Measurements from ENCODE around the gene MT1X. TPM values are rescaled to one million over a fixed set of nuclear protein-coding genes. Genes with fewer than 3 reads are reported as not detected.
A peak's percentile ranks its signal among the peaks of the same experiment; 100 is the strongest.

Gene MT1X
- total and polyA plus RNA-seq, 8 donors: 261 to 1,982 (median 646) TPM

- DNase-seq: no peak
- H3K4me1 ChIP-seq: peaks cover 31 to 66% (median 53%) of the 10 kb centered on the region in 4 donors
- peak overlapping the region; percentile 60 to 85 (median 80) for H3K27ac ChIP-seq
- H3K27me3 ChIP-seq: peaks cover 0 to 84% (median 11%) of the 10 kb centered on the region in 3 donors
- H3K36me3 ChIP-seq: no peaks in the 10 kb centered on the region
- intact Hi-C loops (cut with DNase I; ENCODE audit: low total_unique reads): no loop called here
- 25 to 63% (median 44%) methylated on average over 1 of the region's 1 CpG for WGBS, 5 donors
- TF ChIP-seq CTCF (IDR thresholded peaks at IDR 0.05) (no peak), POLR2A (IDR thresholded peaks at IDR 0.05) (no peak), POLR2AphosphoS5 (IDR thresholded peaks at IDR 0.05) (no peak), EP300 (IDR thresholded peaks at IDR 0.05) (no peak)
- H3K9me3 ChIP-seq: no peaks in the 10 kb centered on the region
- H3K4me3 ChIP-seq: peak overlapping the region in 3 of 4 donors; percentile 46 to 52 (median 49)
These were observed 43.2 kb upstream of the MT1X start for GRCh38 chr16:56639045-56639444.

- Histone ChIP-seq H3K36me3 (no peaks in the 10 kb centered on the region), H3K27ac (no peak overlapping the region), H3K4me3 (no peak overlapping the region), H3K9me3 (no peaks in the 10 kb centered on the region), H3K27me3 (peaks cover 0 to 84% (median 14%) of the 10 kb centered on the region in 3 donors), H3K4me1 (peaks cover 28 to 62% (median 52%) of the 10 kb centered on the region in 4 donors)
- TF ChIP-seq POLR2A (IDR thresholded peaks at IDR 0.05): no peak
- TF ChIP-seq CTCF (IDR thresholded peaks at IDR 0.05): no peak
- 85 to 100% (median 95%) methylated on average over 1 of the region's 1 CpG for WGBS, 5 donors
- DNase-seq: no peak
- intact Hi-C loops (cut with DNase I; ENCODE audit: low total_unique reads): no loop called here
These were observed 42.2 kb upstream of the MT1X start for GRCh38 chr16:56640076-56640475.

- no peak overlapping the region for H3K27ac ChIP-seq
- DNase-seq: no peak
- TF ChIP-seq EP300 (IDR thresholded peaks at IDR 0.05) (no peak), POLR2A (IDR thresholded peaks at IDR 0.05) (no peak), POLR2AphosphoS5 (IDR thresholded peaks at IDR 0.05) (no peak), CTCF (IDR thresholded peaks at IDR 0.05) (no peak)
- intact Hi-C loops (cut with DNase I; ENCODE audit: low total_unique reads): no loop called here
- H3K36me3 ChIP-seq: no peaks in the 10 kb centered on the region
- no peak overlapping the region for H3K4me3 ChIP-seq
- peaks cover 23 to 52% (median 44%) of the 10 kb centered on the region in 4 donors for H3K4me1 ChIP-seq
- WGBS, 5 donors: 91 to 100% (median 95%) methylated on average over 2 of the region's 2 CpGs
- H3K27me3 ChIP-seq: peaks cover 0 to 84% (median 8%) of the 10 kb centered on the region in 3 donors
- no peaks in the 10 kb centered on the region for H3K9me3 ChIP-seq
These were observed 41.1 kb upstream of the MT1X start for GRCh38 chr16:56641166-56641565.

GRCh38 chr16:56643080-56643778 lies 39.0 kb upstream of the MT1X start:
- H3K36me3 ChIP-seq: no peaks in the 10 kb centered on the region
- H3K27me3 ChIP-seq: peaks cover 0 to 83% (median 14%) of the 10 kb centered on the region in 3 donors
- peak; percentile 89 to 90 for DNase-seq
- H3K4me1 ChIP-seq: peaks cover 23 to 44% (median 37%) of the 10 kb centered on the region in 4 donors
- no peaks in the 10 kb centered on the region for H3K9me3 ChIP-seq
- peak overlapping the region; percentile 65 to 80 (median 74) for H3K27ac ChIP-seq
- WGBS, 5 donors: 3 to 10% (median 4%) methylated on average over 29 to 42 of the region's 42 CpGs
- peak overlapping the region; percentile 33 to 47 (median 41) for H3K4me3 ChIP-seq
- intact Hi-C loops (cut with DNase I; ENCODE audit: low total_unique reads): no loop called here
- peak in 4 of 7 experiments; percentile 17 to 58 (median 42) for TF ChIP-seq CTCF (IDR thresholded peaks at IDR 0.05)
- TF ChIP-seq EP300 (IDR thresholded peaks at IDR 0.05): peak; percentile 61
- no peak for TF ChIP-seq POLR2A (IDR thresholded peaks at IDR 0.05)
- TF ChIP-seq POLR2AphosphoS5 (IDR thresholded peaks at IDR 0.05): peak in 1 of 3 donors; percentile 78

Data from stomach (tissue), 9 donors.